Eye (tissue), 1 donor: ENCODE data around the gene PCDHB6.
"Not testable (repeated sequence)": the region's sequence is repeated elsewhere in the genome, so short reads cannot be mapped to it uniquely, and the experiment has no call there.

Experiments used
- DNase-seq: peaks from one replicate; pipeline ENCODE4 v3.0.0-alpha.2; 2015

PCDHB6 gene

GRCh38 chr5:141172381-141173204 is 22.7 kb downstream of the PCDHB6 start, which contains the start of gene PCDHB7:
PCDHB7 (plus strand) TSS chr5:141172644; CDS start chr5:141172836, 192 bp downstream.
- DNase-seq: peak; percentile 59

DNA sequence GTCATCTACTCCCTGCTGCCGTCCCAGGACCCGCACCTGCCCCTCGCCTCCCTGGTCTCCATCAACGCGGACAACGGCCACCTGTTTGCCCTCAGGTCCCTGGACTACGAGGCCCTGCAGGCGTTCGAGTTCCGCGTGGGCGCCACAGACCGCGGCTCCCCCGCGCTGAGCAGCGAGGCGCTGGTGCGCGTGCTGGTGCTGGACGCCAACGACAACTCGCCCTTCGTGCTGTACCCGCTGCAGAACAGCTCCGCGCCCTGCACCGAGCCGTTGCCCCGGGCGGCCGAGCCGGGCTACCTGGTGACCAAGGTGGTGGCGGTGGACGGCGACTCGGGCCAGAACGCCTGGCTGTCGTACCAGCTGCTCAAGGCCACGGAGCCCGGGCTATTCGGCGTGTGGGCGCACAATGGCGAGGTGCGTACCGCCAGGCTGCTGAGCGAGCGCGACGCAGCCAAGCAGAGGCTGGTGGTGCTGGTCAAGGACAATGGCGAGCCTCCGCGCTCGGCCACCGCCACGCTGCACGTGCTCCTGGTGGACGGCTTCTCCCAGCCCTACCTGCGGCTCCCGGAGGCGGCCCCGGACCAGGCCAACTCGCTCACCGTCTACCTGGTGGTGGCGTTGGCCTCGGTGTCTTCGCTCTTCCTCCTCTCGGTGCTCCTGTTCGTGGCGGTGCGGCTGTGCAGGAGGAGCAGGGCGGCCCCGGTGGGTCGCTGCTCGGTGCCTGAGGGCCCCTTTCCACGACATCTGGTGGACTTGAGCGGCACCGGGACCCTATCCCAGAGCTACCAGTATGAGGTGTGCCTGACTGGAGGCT is 24.6 kb downstream of the PCDHB6 start:
- DNase-seq: not testable (repeated sequence)

GRCh38 chr5:141175933-141176332 is 26.1 kb downstream of the PCDHB6 start:
- no peak for DNase-seq

- DNase-seq: not testable (repeated sequence)
Observed at GRCh38 chr5:141177577-141178191, 27.8 kb downstream of the PCDHB6 start, which contains the start of gene PCDHB8. PCDHB8 (plus strand) TSS chr5:141177790; CDS start chr5:141178035, 245 bp downstream.

- not testable (repeated sequence) for DNase-seq
Observed at GRCh38 chr5:141179371-141179770, 29.5 kb downstream of the PCDHB6 start.

GRCh38 chr5:141179876-141180275 is 30.0 kb downstream of the PCDHB6 start:
- not testable (repeated sequence) for DNase-seq

DNA sequence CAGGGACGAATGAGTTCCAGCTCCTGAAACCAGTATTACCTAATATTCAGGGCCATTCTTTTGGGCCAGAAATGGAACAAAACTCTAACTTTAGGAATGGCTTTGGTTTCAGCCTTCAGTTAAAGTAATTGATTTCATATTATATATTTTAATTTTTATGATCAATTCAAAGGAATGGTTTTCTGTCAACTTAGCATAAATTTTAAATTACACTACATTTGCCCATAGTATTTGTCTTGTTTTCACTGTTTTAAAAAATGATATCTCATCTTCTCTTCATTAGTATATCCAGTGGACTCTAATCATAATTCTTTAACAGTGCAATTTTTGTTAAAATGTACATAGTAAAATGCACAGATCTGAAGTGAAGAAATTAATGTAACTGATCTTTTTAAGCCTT is 30.5 kb downstream of the PCDHB6 start:
- DNase-seq: no peak

- DNase-seq: peak; percentile 52
Observed at GRCh38 chr5:141182248-141182647, 32.4 kb downstream of the PCDHB6 start, which contains the start of gene PCDHB16. PCDHB16 (plus strand) TSS chr5:141182387; CDS start chr5:141182560, 173 bp downstream.

DNA sequence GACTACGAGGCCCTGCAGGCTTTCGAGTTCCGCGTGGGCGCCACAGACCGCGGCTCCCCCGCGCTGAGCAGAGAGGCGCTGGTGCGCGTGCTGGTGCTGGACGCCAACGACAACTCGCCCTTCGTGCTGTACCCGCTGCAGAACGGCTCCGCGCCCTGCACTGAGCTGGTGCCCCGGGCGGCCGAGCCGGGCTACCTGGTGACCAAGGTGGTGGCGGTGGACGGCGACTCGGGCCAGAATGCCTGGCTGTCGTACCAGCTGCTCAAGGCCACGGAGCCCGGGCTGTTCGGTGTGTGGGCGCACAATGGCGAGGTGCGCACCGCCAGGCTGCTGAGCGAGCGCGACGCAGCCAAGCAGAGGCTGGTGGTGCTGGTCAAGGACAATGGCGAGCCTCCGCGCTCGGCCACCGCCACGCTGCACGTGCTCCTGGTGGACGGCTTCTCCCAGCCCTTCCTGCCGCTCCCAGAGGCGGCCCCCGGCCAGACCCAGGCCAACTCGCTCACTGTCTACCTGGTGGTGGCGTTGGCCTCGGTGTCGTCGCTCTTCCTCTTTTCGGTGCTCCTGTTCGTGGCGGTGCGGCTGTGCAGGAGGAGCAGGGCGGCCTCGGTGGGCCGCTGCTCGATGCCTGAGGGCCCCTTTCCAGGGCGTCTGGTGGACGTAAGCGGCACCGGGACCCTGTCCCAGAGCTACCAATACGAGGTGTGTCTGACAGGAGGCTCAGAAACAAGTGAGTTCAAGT is 34.4 kb downstream of the PCDHB6 start:
- DNase-seq: not testable (repeated sequence)

DNA sequence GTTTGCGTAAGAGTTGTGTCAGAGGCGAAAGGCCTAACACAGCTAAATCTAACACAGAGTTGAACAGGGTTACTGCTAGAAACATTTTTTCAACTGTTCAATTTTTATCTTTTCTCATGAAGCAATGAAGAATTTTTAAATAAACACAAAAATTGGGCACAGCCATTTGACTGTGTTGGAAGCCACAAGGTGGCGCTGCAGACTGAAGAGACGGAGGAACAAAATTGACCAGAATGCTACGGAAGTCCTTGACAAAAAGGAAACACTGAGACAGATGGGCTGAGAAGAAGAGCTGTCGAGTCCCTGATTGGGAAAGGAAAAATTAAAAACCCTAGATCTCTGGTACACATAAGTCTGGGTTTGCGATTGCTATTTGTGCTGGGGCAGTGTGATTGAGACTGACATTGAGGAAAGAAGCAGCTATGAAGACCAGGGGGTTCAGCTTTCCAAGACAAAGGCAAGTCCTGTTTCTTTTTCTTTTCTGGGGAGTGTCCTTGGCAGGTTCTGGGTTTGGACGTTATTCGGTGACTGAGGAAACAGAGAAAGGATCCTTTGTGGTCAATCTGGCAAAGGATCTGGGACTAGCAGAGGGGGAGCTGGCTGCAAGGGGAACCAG is 37.1 kb downstream of the PCDHB6 start, which contains the start of gene PCDHB9:
Gene PCDHB9, plus strand, starts transcription at position 265 of the 616 bp plus-strand sequence. Its CDS starts 158 bp downstream, at position 423.
- DNase-seq: peak; percentile 42

DNA sequence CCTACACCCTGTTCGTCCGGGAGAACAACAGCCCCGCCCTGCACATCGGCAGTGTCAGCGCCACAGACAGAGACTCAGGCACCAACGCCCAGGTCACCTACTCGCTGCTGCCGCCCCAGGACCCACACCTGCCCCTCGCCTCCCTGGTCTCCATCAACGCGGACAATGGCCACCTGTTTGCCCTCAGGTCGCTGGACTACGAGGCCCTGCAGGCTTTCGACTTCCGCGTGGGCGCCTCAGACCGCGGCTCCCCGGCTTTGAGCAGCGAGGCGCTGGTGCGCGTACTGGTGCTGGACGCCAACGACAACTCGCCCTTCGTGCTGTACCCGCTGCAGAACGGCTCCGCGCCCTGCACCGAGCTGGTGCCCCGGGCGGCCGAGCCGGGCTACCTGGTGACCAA is 38.8 kb downstream of the PCDHB6 start:
- DNase-seq: not testable (repeated sequence)

GRCh38 chr5:141189131-141189530 is 39.3 kb downstream of the PCDHB6 start:
- not testable (repeated sequence) for DNase-seq

- peak; percentile 44 for DNase-seq
Observed at GRCh38 chr5:141192110-141192725, 42.4 kb downstream of the PCDHB6 start, which contains the start of gene PCDHB10. PCDHB10 (plus strand) TSS chr5:141192353; CDS start chr5:141192553, 200 bp downstream.

- not testable (repeated sequence) for DNase-seq
Observed at GRCh38 chr5:141194332-141194731, 44.5 kb downstream of the PCDHB6 start.

DNA sequence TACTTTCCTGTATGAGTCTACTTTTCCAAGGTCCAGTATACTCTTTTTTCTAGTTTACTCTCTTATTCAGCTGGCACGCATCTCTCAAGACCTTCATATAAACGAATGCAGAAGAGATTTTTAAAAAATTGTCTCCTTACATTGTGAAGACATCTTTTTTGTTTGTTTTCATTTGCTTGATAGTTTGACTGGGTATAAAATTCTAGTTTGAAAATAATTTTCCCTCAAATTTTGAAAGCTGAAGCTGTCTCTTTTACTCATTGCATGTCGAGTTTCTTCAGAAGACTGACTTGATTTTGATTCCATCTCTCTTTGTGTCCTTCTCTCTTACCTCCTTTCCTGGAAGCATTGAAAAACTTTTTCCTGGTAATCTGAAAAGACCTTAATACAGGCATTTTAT is 46.5 kb downstream of the PCDHB6 start:
- DNase-seq: no peak

DNA sequence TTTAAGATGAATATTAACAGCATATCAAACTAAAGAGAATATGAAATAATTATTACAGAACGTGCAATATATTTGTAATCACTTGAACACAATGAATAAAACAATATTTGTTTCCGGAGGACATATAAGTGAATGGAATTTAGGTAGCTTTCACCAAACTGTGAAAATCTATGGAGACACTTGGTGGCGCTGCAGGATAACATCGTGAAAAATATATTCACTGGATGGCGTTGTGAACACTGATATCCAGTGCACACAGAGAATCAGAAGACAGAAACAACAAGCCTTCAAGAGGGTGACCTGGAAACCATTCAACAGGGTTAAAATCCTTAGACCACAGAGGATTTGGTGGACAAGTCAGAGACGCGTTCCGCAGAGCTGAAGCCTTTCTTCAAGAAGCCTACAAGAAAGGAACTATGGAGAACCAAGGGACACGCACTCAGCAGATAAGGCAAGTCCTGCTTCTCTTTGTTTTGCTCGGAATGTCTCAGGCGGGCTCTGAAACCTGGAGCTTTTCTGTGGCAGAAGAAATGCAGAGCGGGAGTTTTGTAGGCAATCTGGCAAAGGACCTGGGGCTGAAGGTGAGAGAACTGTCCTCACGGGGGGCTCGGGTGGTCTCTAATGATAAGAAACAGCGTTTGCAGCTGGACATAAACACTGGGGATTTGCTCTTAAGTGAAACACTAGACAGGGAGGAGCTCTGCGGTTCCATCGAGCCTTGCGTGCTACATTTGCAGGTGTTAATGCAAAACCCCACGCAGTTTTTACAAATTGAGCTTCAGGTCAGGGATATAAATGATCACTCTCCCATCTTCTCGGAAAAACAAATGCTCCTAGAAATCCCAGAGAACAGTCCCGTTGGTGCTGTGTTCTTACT is 49.7 kb downstream of the PCDHB6 start, which contains the start of gene PCDHB11:
Gene PCDHB11, plus strand, starts transcription at position 269 of the 877 bp plus-strand sequence. Its CDS starts 148 bp downstream, at position 417.
- peak; percentile 26 for DNase-seq

DNA sequence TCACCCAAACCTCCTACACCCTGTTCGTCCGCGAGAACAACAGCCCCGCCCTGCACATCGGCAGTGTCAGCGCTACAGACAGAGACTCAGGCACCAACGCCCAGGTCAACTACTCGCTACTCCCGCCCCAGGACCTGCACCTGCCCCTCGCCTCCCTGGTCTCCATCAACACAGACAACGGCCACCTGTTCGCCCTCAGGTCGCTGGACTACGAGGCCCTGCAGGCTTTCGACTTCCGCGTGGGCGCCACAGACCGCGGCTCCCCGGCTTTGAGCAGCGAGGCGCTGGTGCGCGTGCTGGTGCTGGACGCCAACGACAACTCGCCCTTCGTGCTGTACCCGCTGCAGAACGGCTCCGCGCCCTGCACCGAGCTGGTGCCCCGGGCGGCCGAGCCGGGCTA is 51.3 kb downstream of the PCDHB6 start:
- DNase-seq: not testable (repeated sequence)

DNA sequence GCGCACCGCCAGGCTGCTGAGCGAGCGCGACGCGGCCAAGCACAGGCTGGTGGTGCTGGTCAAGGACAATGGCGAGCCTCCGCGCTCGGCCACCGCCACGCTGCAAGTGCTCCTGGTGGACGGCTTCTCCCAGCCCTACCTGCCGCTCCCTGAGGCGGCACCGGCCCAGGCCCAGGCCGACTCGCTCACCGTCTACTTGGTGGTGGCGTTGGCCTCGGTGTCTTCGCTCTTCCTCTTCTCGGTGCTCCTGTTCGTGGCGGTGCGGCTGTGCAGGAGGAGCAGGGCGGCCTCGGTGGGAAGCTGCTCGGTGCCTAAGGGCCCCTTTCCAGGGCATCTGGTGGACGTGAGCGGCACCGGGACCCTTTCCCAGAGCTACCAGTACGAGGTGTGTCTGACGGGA is 51.8 kb downstream of the PCDHB6 start:
- not testable (repeated sequence) for DNase-seq
